Measurements from ENCODE around the gene LCE1D.

GRCh38 chr1:152801333-152801732 lies 4.8 kb downstream of the LCE1D start:
- TF ChIP-seq CTCF (IDR thresholded peaks at IDR 0.05; ENCODE audit: low read length) (no peak), EZH2 (IDR thresholded peaks at IDR 0.05; ENCODE audit: borderline replicate concordance, low read length) (no peak)

Measured in OCI-LY1 (cell line).